GM12864 (cell line): ENCODE data around the gene IMMP2L.
"Not testable (repeated sequence)": the region's sequence is repeated elsewhere in the genome, so short reads cannot be mapped to it uniquely, and the experiment has no call there.

ENCODE experiments used
- DNase-seq: peaks from one replicate; pipeline ENCODE4 v3.0.0-alpha.2; 2011; ENCODE audit warnings: low read depth
- H3K4me3 ChIP-seq: 2 replicates; pipeline ENCODE4 v1.5.1; 2011; ENCODE audit warnings: mild to moderate bottlenecking, low read depth, low read length, control low read depth
- CTCF ChIP-seq: IDR thresholded peaks from 2 replicates; pipeline ENCODE4 v1.5.1; 2011; ENCODE audit warnings: low read depth, mild to moderate bottlenecking, moderate library complexity, low read length, control low read depth, inconsistent platforms; ENCODE audit errors: missing control alignments

The IMMP2L gene

GRCh38 chr7:111459065-111459756 lies 103.1 kb downstream of the IMMP2L start:
- no peak overlapping the region for H3K4me3 ChIP-seq
- no peak for DNase-seq
- no peak for TF ChIP-seq CTCF

- not testable (repeated sequence) for H3K4me3 ChIP-seq, DNase-seq
These were observed 111.6 kb downstream of the IMMP2L start for GRCh38 chr7:111450705-111451104.

- H3K4me3 ChIP-seq, DNase-seq: not testable (repeated sequence)
These were observed 114.8 kb downstream of the IMMP2L start for GRCh38 chr7:111447502-111447901.

GRCh38 chr7:111439977-111440376 lies 122.3 kb downstream of the IMMP2L start:
- TF ChIP-seq CTCF = no peak
- no peak overlapping the region for H3K4me3 ChIP-seq
- no peak for DNase-seq

- DNase-seq = no peak
- H3K4me3 ChIP-seq = no peak overlapping the region
These were observed 123.7 kb downstream of the IMMP2L start for GRCh38 chr7:111438369-111439289.

GRCh38 chr7:111437736-111438135 lies 124.6 kb downstream of the IMMP2L start:
- H3K4me3 ChIP-seq = no peak overlapping the region
- DNase-seq = no peak
- no peak for TF ChIP-seq CTCF

More at GRCh38 chr7:111438369-111439289, 123.7 kb downstream of the IMMP2L start:
- no peak for TF ChIP-seq CTCF

- H3K4me3 ChIP-seq = no peak overlapping the region
- DNase-seq = no peak
- no peak for TF ChIP-seq CTCF
These were observed 125.7 kb downstream of the IMMP2L start for GRCh38 chr7:111436608-111437007.
